HepG2 (cell line): ENCODE measurements around the gene TACC3. TPM values are rescaled to one million over a fixed set of nuclear protein-coding genes. Genes with fewer than 3 reads are reported as not detected.

Experiments used
- ETV5 ChIP-seq: IDR thresholded peaks from 2 replicates; pipeline ENCODE4 v1.6.1; 2018; ENCODE audit warnings: missing biosample characterization, missing genetic modification reagents, inconsistent platforms, borderline replicate concordance
- FUBP1 ChIP-seq: sonication (generic); formaldehyde crosslinking; IDR thresholded peaks from 2 replicates; pipeline ENCODE4 v1.5.1; 2020; ENCODE audit warnings: missing genetic modification reagents, mild to moderate bottlenecking, borderline replicate concordance
- SOX6 ChIP-seq, 2 experiments: fragments of 450-650 bp in 1 of 2; sonication (generic) in 1 of 2; formaldehyde crosslinking in 1 of 2; IDR thresholded peaks; 2 replicates each; pipeline versions ENCODE4 v1.4.0 to v1.6.1; 2017 to 2020; ENCODE audit warnings: antibody characterized with exemption in 1 of 2, mild to moderate bottlenecking in 1 of 2, missing genetic modification reagents in 1 of 2
- THAP11 ChIP-seq: IDR thresholded peaks from 2 replicates; pipeline ENCODE4 v1.6.1; 2016; ENCODE audit warnings: missing biosample characterization, missing genetic modification reagents
- THYN1 ChIP-seq: sonication (generic); formaldehyde crosslinking; IDR thresholded peaks from 2 replicates; pipeline ENCODE4 v1.8.1; 2023; ENCODE audit warnings: low read depth, mild to moderate bottlenecking, moderate library complexity, missing genetic modification reagents, borderline replicate concordance
- TP53 ChIP-seq: sonication (generic); formaldehyde crosslinking; conservative IDR thresholded peaks from 2 replicates; pipeline ENCODE4 v1.4.0; 2020; ENCODE audit warnings: missing genetic modification reagents
- ZBTB38 ChIP-seq: sonication (generic); formaldehyde crosslinking; IDR thresholded peaks from 2 replicates; pipeline ENCODE4 v1.5.1; 2020; ENCODE audit warnings: mild to moderate bottlenecking, missing genetic modification reagents
- ZNF143 ChIP-seq: sonication (generic); formaldehyde crosslinking; IDR thresholded peaks from 2 replicates; pipeline ENCODE4 v1.4.0; 2020; ENCODE audit warnings: missing genetic modification reagents
- ZNF629 ChIP-seq: sonication (generic); formaldehyde crosslinking; conservative IDR thresholded peaks from 2 replicates; pipeline ENCODE4 v1.5.0; 2020; ENCODE audit warnings: missing genetic modification reagents
- ZNF703 ChIP-seq: sonication (generic); formaldehyde crosslinking; IDR thresholded peaks from 2 replicates; pipeline ENCODE4 v1.5.1; 2020; ENCODE audit warnings: missing genetic modification reagents, mild to moderate bottlenecking, moderate library complexity, borderline replicate concordance
- polyA plus RNA-seq, 8 experiments: library from polyadenylated mRNA; depleted of rRNA in 3 of 8; stranded (reverse) in 7 of 8; unstranded in 1 of 8; fragments of >200 nt; fragmentation: Illumina TruSeq in 4 of 8; extraction: Trizol in 4 of 8; gene quantifications; 2 replicates each; pipeline versions ENCODE4 v1.2.1 to v1.2.3, GENCODE V29; 2011 to 2016; ENCODE audit warnings: low read depth in 4 of 8, missing spikeins in 1 of 8, mixed read lengths in 1 of 8; ENCODE audit not compliant: insufficient read depth in 1 of 8
- total RNA-seq, 5 experiments: library from RNA; depleted of rRNA; stranded (reverse); fragments of >200 nt; fragmentation: Illumina TruSeq; extraction: Trizol; gene quantifications; 2 replicates each; pipeline ENCODE4 v1.2.3, GENCODE V29; 2016; ENCODE audit warnings: low read depth in 1 of 5
- TF ChIP-seq, protein P1 (sequence below): sonication (generic); formaldehyde crosslinking; IDR thresholded peaks from 2 replicates; pipeline ENCODE4 v1.9.0; 2021; ENCODE audit warnings: mild to moderate bottlenecking, missing genetic modification reagents
- TF ChIP-seq, protein P2 (sequence below): IDR thresholded peaks from 2 replicates; pipeline ENCODE4 v1.6.1; 2018; ENCODE audit warnings: missing genetic modification reagents, mild to moderate bottlenecking, missing compliant biosample characterization
- TF ChIP-seq, protein P3 (sequence below): sonication (generic); formaldehyde crosslinking; IDR thresholded peaks from 2 replicates; pipeline ENCODE4 v1.5.1; 2020; ENCODE audit warnings: mild to moderate bottlenecking, missing genetic modification reagents, borderline replicate concordance

TACC3 gene
- total and polyA plus RNA-seq, 2 of the 13 experiments (the other 11 are each of a cell fraction or from before 2014, with no cell fraction given) = 20.3 to 21.2 TPM

- TF ChIP-seq, protein P1, sequence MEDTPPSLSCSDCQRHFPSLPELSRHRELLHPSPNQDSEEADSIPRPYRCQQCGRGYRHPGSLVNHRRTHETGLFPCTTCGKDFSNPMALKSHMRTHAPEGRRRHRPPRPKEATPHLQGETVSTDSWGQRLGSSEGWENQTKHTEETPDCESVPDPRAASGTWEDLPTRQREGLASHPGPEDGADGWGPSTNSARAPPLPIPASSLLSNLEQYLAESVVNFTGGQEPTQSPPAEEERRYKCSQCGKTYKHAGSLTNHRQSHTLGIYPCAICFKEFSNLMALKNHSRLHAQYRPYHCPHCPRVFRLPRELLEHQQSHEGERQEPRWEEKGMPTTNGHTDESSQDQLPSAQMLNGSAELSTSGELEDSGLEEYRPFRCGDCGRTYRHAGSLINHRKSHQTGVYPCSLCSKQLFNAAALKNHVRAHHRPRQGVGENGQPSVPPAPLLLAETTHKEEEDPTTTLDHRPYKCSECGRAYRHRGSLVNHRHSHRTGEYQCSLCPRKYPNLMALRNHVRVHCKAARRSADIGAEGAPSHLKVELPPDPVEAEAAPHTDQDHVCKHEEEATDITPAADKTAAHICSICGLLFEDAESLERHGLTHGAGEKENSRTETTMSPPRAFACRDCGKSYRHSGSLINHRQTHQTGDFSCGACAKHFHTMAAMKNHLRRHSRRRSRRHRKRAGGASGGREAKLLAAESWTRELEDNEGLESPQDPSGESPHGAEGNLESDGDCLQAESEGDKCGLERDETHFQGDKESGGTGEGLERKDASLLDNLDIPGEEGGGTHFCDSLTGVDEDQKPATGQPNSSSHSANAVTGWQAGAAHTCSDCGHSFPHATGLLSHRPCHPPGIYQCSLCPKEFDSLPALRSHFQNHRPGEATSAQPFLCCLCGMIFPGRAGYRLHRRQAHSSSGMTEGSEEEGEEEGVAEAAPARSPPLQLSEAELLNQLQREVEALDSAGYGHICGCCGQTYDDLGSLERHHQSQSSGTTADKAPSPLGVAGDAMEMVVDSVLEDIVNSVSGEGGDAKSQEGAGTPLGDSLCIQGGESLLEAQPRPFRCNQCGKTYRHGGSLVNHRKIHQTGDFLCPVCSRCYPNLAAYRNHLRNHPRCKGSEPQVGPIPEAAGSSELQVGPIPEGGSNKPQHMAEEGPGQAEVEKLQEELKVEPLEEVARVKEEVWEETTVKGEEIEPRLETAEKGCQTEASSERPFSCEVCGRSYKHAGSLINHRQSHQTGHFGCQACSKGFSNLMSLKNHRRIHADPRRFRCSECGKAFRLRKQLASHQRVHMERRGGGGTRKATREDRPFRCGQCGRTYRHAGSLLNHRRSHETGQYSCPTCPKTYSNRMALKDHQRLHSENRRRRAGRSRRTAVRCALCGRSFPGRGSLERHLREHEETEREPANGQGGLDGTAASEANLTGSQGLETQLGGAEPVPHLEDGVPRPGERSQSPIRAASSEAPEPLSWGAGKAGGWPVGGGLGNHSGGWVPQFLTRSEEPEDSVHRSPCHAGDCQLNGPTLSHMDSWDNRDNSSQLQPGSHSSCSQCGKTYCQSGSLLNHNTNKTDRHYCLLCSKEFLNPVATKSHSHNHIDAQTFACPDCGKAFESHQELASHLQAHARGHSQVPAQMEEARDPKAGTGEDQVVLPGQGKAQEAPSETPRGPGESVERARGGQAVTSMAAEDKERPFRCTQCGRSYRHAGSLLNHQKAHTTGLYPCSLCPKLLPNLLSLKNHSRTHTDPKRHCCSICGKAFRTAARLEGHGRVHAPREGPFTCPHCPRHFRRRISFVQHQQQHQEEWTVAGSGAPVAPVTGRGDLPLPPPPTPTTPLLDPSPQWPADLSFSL (CRISPR knock-in tag) = no peak
- 0 out of 2 replicates have a peak, but pooled peaks have one; percentile 32 for TF ChIP-seq TP53 (CRISPR knock-in tag)
- no peak for TF ChIP-seq THYN1
- TF ChIP-seq ZNF143 = peak; percentile 80
- no peak for TF ChIP-seq SOX6 (IDR thresholded peaks at IDR 0.05)
- TF ChIP-seq SOX6 (CRISPR knock-in tag; IDR thresholded peaks at IDR 0.05) = no peak
- no peak; the same call in 1 of the 2 replicates for TF ChIP-seq ZBTB38
- no peak for TF ChIP-seq ZNF629 (CRISPR knock-in tag)
- TF ChIP-seq ETV5 (CRISPR knock-in tag) = no peak
- TF ChIP-seq, protein P2, sequence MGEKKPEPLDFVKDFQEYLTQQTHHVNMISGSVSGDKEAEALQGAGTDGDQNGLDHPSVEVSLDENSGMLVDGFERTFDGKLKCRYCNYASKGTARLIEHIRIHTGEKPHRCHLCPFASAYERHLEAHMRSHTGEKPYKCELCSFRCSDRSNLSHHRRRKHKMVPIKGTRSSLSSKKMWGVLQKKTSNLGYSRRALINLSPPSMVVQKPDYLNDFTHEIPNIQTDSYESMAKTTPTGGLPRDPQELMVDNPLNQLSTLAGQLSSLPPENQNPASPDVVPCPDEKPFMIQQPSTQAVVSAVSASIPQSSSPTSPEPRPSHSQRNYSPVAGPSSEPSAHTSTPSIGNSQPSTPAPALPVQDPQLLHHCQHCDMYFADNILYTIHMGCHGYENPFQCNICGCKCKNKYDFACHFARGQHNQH (CRISPR knock-in tag) = no peak; the same call in 1 of the 2 replicates
- no peak for TF ChIP-seq ZNF703
- TF ChIP-seq, protein P3, sequence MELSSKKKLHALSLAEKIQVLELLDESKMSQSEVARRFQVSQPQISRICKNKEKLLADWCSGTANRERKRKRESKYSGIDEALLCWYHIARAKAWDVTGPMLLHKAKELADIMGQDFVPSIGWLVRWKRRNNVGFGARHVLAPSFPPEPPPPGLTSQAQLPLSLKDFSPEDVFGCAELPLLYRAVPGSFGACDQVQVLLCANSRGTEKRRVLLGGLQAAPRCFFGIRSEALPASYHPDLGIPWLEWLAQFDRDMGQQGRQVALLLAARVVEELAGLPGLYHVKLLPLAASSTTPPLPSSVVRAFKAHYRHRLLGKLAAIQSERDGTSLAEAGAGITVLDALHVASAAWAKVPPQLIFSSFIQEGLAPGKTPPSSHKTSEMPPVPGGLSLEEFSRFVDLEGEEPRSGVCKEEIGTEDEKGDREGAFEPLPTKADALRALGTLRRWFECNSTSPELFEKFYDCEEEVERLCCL (CRISPR knock-in tag) = no peak
- TF ChIP-seq THAP11 = no peak
- no peak for TF ChIP-seq FUBP1
Measured at GRCh38 chr4:1720163-1720983, 948 bp upstream of the TACC3 start (continued).
